Measurements from ENCODE around the gene MLANA. TPM values are rescaled to one million over a fixed set of nuclear protein-coding genes. Genes with fewer than 3 reads are reported as not detected.

MLANA gene
- total and polyA plus RNA-seq, 10 of the 15 experiments (the other 5 are each of a cell fraction or from before 2014, with no cell fraction given) = 0.11 to 0.26 (median 0.13) TPM; not detected in 6

- TF ChIP-seq CUX1 (IDR thresholded peaks at IDR 0.05; ENCODE audit: insufficient replicate concordance, low read depth, low read length) = no peak
- TF ChIP-seq ASH2L (IDR thresholded peaks at IDR 0.05; ENCODE audit: borderline replicate concordance, low read depth) = no peak
- TF ChIP-seq ZZZ3 (IDR thresholded peaks at IDR 0.05; ENCODE audit: control insufficient read depth, insufficient read length, low read depth) = no peak
- no peak for TF ChIP-seq FOXM1 (IDR thresholded peaks at IDR 0.05; ENCODE audit: low read depth, low read length)
- no peak for TF ChIP-seq SIX5 (IDR thresholded peaks at IDR 0.05; ENCODE audit: low read depth, low read length, severe bottlenecking)
- TF ChIP-seq ATF7 (IDR thresholded peaks at IDR 0.05; ENCODE audit: low read depth) = peak; percentile 33; the same call in 1 of the 2 replicates
- TF ChIP-seq HDAC2 (IDR thresholded peaks at IDR 0.05) = no peak
- TF ChIP-seq NFYA (IDR thresholded peaks at IDR 0.05; ENCODE audit: borderline replicate concordance, low read depth, low read length) = no peak
- no peak for TF ChIP-seq PML (IDR thresholded peaks at IDR 0.05; ENCODE audit: low read length)
- TF ChIP-seq DPF2 (IDR thresholded peaks at IDR 0.05) = peak; percentile 38; the same call in 1 of the 2 replicates
- TF ChIP-seq SREBF2 (IDR thresholded peaks at IDR 0.05; ENCODE audit: low read length) = no peak
- TF ChIP-seq TARDBP (IDR thresholded peaks at IDR 0.05; ENCODE audit: borderline replicate concordance) = no peak
- no peak for TF ChIP-seq CHD2 (IDR thresholded peaks at IDR 0.05; ENCODE audit: borderline replicate concordance, low read depth, low read length)
- no peak for TF ChIP-seq CEBPZ (IDR thresholded peaks at IDR 0.05; ENCODE audit: low read depth, low read length)
- TF ChIP-seq PBX3 (IDR thresholded peaks at IDR 0.05; ENCODE audit: insufficient replicate concordance, low read depth, low read length) = no peak
- TF ChIP-seq MTA2 (IDR thresholded peaks at IDR 0.05; ENCODE audit: low read depth) = peak; percentile 83
- TF ChIP-seq ZNF217 (IDR thresholded peaks at IDR 0.05) = no peak
- TF ChIP-seq MXI1 (IDR thresholded peaks at IDR 0.05; ENCODE audit: low read depth, low read length) = no peak
- TF ChIP-seq SP1 (IDR thresholded peaks at IDR 0.05; ENCODE audit: low read depth, low read length) = no peak
- TF ChIP-seq PAX5 (IDR thresholded peaks at IDR 0.05; ENCODE audit: borderline replicate concordance, low read depth, low read length) = no peak
Measured at GRCh38 chr9:5842929-5843793, 47.5 kb upstream of the MLANA start (continued).
